Upper lobe of right lung (tissue), 1 donor: ENCODE data around the gene DYDC2. TPM values are rescaled to one million over a fixed set of nuclear protein-coding genes. Genes with fewer than 3 reads are reported as not detected.

Experiments used
- ATAC-seq: fragments of 200-7000 bp; cut with Tn5 transposase; one replicate; pipeline ENCODE4 v1.9.1; 2020; ENCODE audit warnings: mild to moderate bottlenecking, moderate library complexity
- DNase-seq: peaks from one replicate; pipeline ENCODE4 v3.0.0-alpha.2; 2020
- H3K27ac ChIP-seq: fragments of 200-600 bp; one replicate; pipeline ENCODE4 v1.8.0; 2022
- H3K27me3 ChIP-seq: fragments of 200-600 bp; one replicate; pipeline ENCODE4 v1.8.0; 2022; ENCODE audit warnings: mild to moderate bottlenecking
- H3K36me3 ChIP-seq: fragments of 200-600 bp; one replicate; pipeline ENCODE4 v1.8.0; 2022
- H3K4me1 ChIP-seq: fragments of 200-600 bp; one replicate; pipeline ENCODE4 v1.8.0; 2022
- H3K4me3 ChIP-seq: fragments of 200-600 bp; one replicate; pipeline ENCODE4 v1.8.0; 2022; ENCODE audit warnings: mild to moderate bottlenecking
- H3K9me3 ChIP-seq: fragments of 200-600 bp; one replicate; pipeline ENCODE4 v1.8.0; 2022
- intact Hi-C: fragments of 100-400 bp; cut with DNase I; formaldehyde crosslinking; loops from one replicate; pipeline ENCODE4 v1.11.0; 2022
- total RNA-seq: library from RNA; stranded (reverse); fragmentation: NEBNext Ultra II Directional; extraction: Animal tissue kit (Norgen Biotek cat#: 25700); gene quantifications from one replicate; pipeline ENCODE4 v1.2.1, GENCODE V29; 2021
- TF ChIP-seq, protein P1 (sequence below): fragments of 200-600 bp; IDR thresholded peaks from one replicate; pipeline ENCODE4 v1.8.0; 2022; ENCODE audit warnings: antibody characterized with exemption
- donor health status: DM: no; HTN: yes; CAD: no; lungs with severe emphysema.

DYDC2 gene
- total RNA-seq, 1 donor from 2014 or later, result not detected

DNA sequence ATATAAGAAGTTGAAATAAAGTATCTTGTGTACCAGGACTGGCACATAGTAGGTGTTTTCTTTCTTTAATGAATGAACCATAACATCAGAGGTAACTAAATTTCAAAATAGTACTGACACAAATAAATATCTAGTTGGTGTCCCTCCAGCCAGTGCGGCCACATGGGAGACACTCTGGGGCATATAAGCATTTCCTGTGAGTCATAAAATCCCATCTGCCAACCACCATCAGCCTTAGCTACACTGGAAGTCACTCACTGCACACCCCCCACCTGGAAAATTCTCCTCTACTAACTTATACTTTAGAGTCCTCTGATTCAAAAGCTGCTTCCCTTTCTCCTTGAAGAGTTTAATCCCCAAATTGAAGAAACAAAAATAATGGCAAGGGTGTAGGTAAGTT lies 32.5 kb upstream of the DYDC2 start:
- intact Hi-C loops, result no loop called here
- no peak overlapping the region for H3K4me3 ChIP-seq
- no peak for ATAC-seq

DNA sequence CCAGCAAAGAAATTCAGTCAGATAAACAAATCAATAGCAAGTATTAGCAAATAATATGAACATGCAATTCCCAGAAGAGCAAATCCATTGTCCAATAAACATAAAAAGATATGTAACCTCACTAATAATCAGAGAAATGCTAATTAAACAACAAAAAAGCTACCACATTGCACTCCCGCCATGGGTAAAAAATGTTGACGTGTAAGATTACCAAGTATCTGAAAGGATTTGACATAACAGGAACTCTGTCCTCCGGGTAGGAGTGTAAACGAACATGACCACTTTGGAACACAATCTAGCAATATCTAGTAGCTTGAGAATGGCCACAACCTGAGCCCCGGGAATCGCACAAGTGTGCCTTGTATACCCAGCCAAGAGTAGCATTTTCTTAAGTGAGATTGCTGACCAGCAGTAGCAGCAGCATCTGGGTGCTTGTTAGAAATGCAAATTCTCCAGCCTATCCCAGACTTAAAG lies 31.7 kb upstream of the DYDC2 start:
- intact Hi-C loops, result no loop called here
- Histone ChIP-seq H3K36me3 (no peaks in the 10 kb centered on the region), H3K27me3 (peaks cover 3% of the 10 kb centered on the region), H3K4me1 (no peaks in the 10 kb centered on the region), H3K27ac (no peak overlapping the region), H3K4me3 (no peak overlapping the region), H3K9me3 (no peaks in the 10 kb centered on the region)
- ATAC-seq, result no peak
- DNase-seq, result no peak
- TF ChIP-seq, protein P1, sequence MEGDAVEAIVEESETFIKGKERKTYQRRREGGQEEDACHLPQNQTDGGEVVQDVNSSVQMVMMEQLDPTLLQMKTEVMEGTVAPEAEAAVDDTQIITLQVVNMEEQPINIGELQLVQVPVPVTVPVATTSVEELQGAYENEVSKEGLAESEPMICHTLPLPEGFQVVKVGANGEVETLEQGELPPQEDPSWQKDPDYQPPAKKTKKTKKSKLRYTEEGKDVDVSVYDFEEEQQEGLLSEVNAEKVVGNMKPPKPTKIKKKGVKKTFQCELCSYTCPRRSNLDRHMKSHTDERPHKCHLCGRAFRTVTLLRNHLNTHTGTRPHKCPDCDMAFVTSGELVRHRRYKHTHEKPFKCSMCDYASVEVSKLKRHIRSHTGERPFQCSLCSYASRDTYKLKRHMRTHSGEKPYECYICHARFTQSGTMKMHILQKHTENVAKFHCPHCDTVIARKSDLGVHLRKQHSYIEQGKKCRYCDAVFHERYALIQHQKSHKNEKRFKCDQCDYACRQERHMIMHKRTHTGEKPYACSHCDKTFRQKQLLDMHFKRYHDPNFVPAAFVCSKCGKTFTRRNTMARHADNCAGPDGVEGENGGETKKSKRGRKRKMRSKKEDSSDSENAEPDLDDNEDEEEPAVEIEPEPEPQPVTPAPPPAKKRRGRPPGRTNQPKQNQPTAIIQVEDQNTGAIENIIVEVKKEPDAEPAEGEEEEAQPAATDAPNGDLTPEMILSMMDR, result no peak

More for the DNA sequence above, 32.5 kb upstream of the DYDC2 start:
- no peak for DNase-seq
- Histone ChIP-seq H3K27me3 (peaks cover 3% of the 10 kb centered on the region), H3K4me1 (no peaks in the 10 kb centered on the region), H3K9me3 (no peaks in the 10 kb centered on the region), H3K36me3 (no peaks in the 10 kb centered on the region), H3K27ac (no peak overlapping the region)
- TF ChIP-seq, protein P1, result no peak

DNA sequence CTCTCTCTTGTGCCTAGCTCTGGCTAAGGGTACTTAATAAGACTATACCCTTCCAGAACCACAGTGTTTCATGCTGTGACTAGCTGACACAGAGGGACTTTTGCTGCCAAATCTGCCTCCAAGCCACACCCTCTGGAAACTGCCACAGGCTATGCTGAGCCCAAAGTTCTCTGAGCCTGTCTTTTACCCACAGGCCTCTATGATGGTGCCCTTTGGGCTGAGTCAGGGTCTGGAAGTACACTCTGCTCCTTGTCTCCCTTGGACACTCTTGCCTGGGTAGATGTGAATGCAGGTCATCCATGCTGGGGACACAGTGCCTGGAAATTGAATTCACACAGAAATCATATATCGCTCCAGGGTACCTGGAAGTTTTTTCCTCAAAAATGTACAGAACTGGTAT lies 22.6 kb upstream of the DYDC2 start:
- TF ChIP-seq, protein P1, result no peak
- H3K27ac ChIP-seq, result no peak overlapping the region
- H3K4me1 ChIP-seq, result no peaks in the 10 kb centered on the region
- peaks cover under 1% of the 10 kb centered on the region for H3K27me3 ChIP-seq
- peak; percentile 24 for ATAC-seq
- H3K4me3 ChIP-seq, result no peak overlapping the region
- intact Hi-C loops, result no loop called here
- no peaks in the 10 kb centered on the region for H3K36me3 ChIP-seq
- no peak for DNase-seq
- H3K9me3 ChIP-seq, result no peaks in the 10 kb centered on the region

DNA sequence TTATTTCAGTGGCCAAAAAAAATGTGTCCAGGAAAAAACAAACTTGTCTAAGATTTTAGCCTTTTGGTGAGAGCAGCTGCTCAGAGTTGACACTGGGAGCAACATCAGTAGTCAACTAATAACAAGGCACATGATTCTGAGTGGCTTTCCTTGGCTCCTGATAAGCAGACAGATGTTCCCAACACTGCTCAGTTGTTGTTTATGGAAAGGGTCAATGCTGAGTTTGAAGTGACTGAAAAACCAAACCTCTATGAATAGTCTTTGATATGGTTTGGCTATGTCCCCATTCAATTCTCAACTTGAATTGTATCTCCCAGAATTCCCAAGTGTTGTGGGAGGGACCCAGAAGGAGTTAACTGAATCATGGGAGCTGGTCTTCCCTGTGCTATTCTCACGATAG lies 12.3 kb upstream of the DYDC2 start:
- Histone ChIP-seq H3K36me3 (no peaks in the 10 kb centered on the region), H3K9me3 (no peaks in the 10 kb centered on the region), H3K4me3 (no peak overlapping the region), H3K27ac (no peak overlapping the region), H3K4me1 (no peaks in the 10 kb centered on the region), H3K27me3 (no peaks in the 10 kb centered on the region)
- no peak for ATAC-seq
- TF ChIP-seq, protein P1, result no peak
- DNase-seq, result no peak
- intact Hi-C loops, result no loop called here

DNA sequence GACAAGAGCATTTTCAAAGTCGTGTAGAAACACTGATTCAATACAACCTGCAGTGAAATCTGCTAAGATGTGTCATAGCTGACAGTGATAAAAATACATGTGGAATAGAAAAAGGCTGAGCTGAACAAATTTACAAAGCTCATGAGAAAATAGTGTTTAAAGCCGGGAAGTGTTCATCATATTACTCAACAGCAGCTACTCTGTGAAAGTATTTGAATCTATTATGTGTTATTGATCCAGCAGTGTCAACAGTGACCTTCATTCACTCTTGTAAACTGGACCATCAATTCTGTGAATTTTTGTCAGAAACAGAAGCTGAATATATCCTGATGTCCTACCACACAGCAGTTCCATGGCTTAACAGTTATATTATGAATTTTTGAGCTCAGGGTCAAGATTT lies 11.7 kb upstream of the DYDC2 start:
- Histone ChIP-seq H3K36me3 (no peaks in the 10 kb centered on the region), H3K4me1 (no peaks in the 10 kb centered on the region), H3K27ac (no peak overlapping the region), H3K9me3 (no peaks in the 10 kb centered on the region), H3K4me3 (no peak overlapping the region), H3K27me3 (no peaks in the 10 kb centered on the region)
- DNase-seq (no peak), ATAC-seq (no peak)
- intact Hi-C loops, result no loop called here
- TF ChIP-seq, protein P1, result no peak

DNA sequence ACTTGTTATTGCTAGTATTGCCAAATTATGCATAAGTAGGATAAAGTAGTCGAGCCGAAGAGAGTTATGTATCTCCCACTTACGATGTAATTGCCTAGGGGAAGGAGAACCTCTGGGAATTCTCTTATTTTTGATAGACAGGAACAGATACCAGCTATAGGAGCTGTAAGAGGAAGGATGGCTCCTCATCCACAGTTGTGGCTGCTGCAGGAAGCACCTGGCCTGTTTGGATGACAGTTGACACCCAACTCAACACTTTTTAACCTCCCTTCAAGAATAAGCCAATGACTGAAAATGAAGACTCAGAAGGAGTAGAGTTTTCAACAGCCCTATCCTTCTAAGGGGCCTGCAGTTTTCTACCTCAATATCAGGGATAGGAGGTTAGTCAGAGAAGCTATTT lies 6.3 kb upstream of the DYDC2 start:
- H3K9me3 ChIP-seq, result no peaks in the 10 kb centered on the region
- intact Hi-C loops, result no loop called here
- DNase-seq, result no peak
- no peak for ATAC-seq
- no peaks in the 10 kb centered on the region for H3K36me3 ChIP-seq
- no peaks in the 10 kb centered on the region for H3K4me1 ChIP-seq
- H3K27me3 ChIP-seq, result peaks cover 6% of the 10 kb centered on the region
- H3K27ac ChIP-seq, result no peak overlapping the region
- TF ChIP-seq, protein P1, result no peak
- no peak overlapping the region for H3K4me3 ChIP-seq
